ENCODE data around the gene NRXN3.
A peak's percentile ranks its signal among the peaks of the same experiment; 100 is the strongest.

Gene NRXN3

DNA sequence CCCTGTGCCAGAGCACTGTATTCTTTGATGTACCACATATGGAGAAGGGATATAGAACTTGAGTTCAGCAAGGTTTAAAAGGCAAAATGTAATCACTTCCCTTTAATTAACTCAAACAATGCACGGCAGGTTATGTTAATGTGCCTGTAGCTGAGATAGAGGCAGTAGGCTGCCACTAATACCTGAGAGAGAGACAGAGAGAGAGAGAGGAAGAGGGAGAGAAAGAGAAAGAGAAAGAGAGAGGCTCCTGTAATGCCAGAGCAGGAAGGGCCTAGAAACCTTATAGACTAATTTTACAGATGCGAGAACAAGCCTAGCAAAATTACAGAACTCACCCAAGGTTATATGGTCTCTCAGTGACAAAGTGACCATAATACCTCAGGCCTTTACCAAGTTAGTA is 679.8 kb downstream of the NRXN3 start:
- no peak for DNase-seq

GRCh38 chr14:78851189-78851588 is 681.0 kb downstream of the NRXN3 start:
- DNase-seq = no peak

DNA sequence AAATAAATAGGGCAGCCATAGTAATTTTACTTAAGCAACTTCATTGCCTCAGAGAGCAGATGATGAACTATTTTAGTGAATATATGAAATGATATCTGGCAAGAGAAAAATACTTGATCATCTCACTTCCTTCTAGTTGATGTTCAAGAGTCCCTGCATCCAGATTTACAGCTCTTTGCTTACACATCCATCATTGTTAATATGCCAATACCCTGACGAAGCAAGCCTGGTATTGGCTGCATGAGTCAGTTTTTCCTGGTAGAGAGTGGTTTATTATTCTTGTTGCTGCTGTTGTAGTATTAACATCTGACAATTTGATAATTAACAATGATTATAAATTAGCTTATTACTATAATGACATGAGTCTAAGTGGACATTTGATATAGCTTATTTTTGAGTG is 681.9 kb downstream of the NRXN3 start:
- no peak for DNase-seq

GRCh38 chr14:78857974-78858373 is 687.8 kb downstream of the NRXN3 start:
- DNase-seq = no peak

- DNase-seq = peak; percentile 2
Measured at GRCh38 chr14:78863143-78863542, 693.0 kb downstream of the NRXN3 start.

DNA sequence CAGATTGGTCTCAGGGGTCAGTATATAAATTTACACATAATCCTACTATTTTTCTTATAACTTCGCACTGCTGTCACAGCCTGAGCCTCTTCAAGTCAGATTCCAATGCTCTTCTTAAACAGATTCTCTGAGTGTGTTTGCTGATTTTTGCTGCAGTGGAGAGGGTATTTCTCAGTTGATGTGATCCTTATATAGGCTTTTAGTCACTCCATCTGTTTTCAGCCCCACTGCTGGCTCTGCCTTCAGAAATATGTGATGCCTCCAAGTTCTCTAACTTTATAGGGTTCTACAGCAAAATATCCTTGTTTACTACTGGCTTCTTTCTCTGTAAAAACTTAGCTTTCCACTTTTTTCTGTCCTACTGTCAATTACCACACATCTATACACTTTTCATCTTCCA is 702.7 kb downstream of the NRXN3 start:
- DNase-seq = no peak

- no peak for DNase-seq
Measured at GRCh38 chr14:78873581-78873980, 703.4 kb downstream of the NRXN3 start.

- no peak for DNase-seq
Measured at GRCh38 chr14:78875049-78875448, 704.9 kb downstream of the NRXN3 start.

GRCh38 chr14:78885884-78886283 is 715.7 kb downstream of the NRXN3 start:
- DNase-seq = no peak

- no peak for DNase-seq
Measured at GRCh38 chr14:78897443-78897842, 727.3 kb downstream of the NRXN3 start.

DNA sequence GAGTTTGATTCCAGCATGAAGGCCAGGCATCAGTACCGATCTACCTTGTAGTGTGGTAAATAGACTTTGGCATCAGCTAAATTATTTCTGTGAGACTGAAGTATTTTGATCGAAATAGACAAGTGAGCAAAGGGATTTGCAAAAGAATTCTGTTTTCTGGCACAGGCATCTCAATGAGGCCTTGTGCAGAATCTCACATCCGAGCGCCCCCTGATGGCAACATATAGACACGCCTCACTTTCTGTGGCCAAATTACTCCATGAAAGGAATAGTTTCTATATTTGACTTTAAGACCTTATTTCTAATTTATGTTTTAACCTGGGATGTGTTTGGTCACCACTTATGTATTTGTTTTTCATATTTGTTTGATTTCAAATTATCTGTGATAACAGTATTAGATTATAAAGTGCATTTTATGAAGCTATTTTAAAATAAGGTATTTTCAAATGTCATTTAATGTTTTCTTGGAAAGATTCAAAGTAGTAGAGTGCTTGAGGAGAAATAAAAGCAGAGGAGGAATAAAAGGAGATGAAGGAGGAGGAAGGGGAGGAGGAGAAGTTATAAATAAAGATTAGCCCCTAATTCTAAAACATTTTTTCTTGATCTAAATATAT is 731.9 kb downstream of the NRXN3 start:
- peak; percentile 2 for DNase-seq

DNA sequence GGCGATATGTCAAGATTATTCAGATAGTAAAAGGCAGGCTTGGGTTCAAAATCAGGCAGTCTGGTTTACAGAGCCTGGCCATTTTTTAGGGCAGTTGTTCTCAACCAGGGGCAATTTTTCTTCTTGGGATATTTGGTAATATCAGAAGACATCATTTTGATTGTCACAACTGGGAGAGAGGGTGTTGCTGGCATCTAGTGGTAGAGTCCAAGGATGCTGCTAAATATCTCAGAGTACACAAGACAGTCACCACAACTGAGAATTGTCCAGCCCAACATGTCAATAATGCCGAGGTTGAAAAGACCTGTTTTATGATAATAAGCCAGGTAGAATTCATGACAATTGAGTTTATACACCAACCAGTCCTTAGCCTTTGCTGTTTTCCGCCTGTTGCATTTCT is 733.9 kb downstream of the NRXN3 start:
- no peak for DNase-seq

DNA sequence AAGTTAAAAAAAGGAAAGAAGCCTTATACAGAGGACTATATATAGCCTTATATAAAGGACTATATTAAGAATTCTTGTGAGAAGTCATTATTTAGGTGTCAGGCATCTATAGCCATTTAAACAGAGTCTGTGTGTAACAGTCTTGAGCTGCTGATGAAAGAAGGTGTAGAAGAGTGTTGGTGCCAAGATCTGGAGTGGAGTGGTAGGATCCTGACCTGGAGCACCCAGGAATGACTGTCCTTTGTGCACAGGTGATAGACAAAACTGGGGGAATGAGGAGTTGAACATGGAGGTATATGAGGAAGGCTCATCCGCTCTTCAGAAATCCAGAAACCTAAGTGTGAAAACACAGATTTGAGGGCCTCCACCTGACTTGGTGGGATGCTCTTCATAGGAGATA is 747.3 kb downstream of the NRXN3 start:
- DNase-seq = no peak

DNA sequence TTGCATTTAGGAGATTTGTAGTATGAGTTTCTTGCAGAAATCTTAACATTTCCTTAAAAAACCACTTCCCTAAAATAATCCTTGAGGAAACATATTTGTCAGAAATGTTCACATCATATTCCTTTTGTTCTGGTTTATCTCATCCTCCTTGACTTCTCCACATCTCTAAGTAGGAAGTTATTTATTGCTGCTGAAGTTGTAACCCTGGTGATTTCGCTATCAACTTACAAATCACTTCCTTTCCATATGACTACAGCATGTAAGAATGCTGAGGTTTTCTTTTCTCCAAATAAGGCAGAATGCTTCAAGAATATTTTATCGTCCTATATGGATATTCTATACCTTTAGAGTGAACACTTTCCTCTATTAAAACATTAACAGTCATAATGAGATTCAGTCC is 751.7 kb downstream of the NRXN3 start:
- no peak for DNase-seq

DNA sequence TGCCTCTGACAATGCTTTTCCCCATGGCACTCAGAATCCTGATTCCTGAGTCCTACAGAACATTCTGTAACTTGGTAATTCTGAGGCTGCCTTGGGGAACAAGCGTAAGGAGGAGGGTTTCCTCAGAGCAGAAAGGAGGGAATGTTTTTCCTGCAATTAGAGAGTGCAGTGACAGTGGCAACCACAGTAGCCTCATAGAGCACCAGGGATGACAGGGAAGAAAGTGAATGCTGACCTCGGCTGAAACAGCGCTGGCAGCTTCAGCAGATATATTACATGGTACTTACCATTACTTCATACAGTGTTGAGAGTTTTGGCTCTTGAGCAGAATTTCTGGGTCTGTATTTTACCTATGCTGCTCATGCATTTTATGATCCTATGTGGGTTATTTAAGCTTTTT is 757.1 kb downstream of the NRXN3 start:
- no peak for DNase-seq

- no peak for DNase-seq
Measured at GRCh38 chr14:78933166-78933565, 763.0 kb downstream of the NRXN3 start.

GRCh38 chr14:78933948-78934524 is 763.9 kb downstream of the NRXN3 start:
- DNase-seq = no peak

GRCh38 chr14:78946949-78947348 is 776.8 kb downstream of the NRXN3 start:
- no peak for DNase-seq

- no peak for DNase-seq
Measured at GRCh38 chr14:78947681-78948080, 777.5 kb downstream of the NRXN3 start.

DNA sequence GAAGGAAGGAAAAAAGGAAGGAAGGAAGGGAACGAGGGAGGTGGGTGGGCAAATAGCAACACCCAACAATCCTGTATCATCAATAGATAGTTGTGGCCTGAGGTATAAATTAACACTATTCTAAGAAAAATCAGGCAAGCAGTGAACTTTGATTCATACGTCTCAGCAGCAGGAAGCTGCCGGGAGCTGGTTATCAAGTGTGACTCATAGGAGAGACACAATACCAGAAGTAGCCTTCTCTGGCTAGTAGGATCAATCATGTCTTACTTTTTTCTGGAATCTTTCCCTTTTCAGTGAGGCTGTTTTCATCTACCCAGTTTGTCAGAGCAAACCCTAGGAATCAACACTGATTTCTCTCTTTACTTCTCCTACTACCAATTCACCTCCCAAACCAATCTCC is 780.5 kb downstream of the NRXN3 start:
- no peak for DNase-seq

DNA sequence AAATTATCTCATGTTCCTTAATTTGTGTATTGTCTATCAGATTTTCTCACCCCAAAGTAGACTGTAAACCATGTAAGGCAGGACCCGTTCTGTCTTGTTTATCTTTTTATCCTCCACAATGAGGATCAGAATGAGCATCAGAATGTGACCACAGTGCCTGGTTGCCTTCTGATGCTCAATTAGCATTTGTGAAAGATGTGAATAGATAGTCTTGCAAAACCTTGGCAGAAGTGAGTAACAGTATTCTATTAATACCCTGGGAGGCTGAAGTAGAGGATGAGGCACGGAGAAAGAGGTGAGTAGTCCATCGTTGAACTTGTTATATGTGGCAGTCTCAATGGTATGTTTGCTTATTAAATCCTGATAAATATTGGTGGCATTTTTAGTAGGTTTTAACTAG is 781.4 kb downstream of the NRXN3 start:
- DNase-seq = no peak

DNA sequence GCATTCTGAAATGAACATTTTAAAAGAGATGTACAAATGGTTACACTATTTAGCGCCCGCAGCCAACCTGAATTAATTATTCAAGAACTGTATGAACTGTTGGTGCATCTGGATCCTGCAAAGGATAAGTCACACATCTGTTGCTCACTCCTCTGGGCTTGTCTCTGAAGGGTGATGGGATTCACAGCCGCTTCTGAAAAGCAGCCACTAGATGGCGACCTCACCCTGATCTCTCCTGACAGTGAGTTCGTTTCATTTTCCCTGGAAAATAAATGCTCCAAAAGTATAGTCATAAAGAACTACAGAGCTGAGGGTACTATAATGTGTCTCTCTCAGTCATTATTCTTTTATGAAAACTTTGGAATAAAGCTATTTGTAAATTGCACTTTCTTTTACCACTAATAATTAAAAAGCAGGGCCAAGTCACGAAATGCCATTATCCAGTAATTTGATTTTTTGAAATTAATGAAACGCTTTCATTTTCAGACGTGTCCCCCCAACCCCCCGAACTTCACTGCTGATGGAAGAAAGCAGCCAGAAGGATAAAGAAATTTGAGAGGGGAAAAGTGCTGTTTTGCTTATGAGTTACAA is 789.6 kb downstream of the NRXN3 start:
- peak; percentile 70 for DNase-seq

DNA sequence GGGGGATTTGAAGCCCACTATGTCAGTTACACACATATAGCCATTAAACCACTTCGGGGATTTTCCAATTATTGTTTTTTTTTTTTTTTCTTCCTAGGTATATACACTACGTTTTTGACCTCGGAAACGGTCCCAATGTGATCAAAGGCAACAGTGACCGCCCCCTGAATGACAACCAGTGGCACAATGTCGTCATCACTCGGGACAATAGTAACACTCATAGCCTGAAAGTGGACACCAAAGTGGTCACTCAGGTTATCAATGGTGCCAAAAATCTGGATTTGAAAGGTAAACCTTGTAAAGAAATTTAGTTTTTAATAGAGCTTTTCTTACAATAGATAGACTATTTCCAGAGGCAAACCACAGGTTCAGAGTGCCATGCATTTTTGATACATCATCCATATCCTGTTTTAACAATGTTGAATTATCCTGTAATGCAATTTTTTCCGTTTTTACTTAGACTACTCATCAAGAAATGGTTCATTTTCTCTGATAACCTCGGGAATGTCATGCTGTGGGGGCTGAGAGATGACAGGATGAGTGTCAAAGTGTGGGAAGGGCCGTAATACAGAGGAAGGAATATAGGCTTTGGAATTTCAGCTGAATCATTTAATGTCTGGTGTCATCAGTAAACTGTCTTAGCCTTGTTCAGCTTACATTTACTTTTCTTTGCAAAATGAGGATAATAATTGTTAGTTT is 797.1 kb downstream of the NRXN3 start:
- no peak for DNase-seq

GRCh38 chr14:78968265-78968664 is 798.1 kb downstream of the NRXN3 start:
- DNase-seq = no peak

Data from stimulated activated CD4-positive, alpha-beta T cell treated with anti-CD3 and anti-CD28 coated beads, Interleukin-15, amount 100 ng/mL, for 24 hours (primary cell).